ENCODE measurements around the gene DDX24. TPM values are rescaled to one million over a fixed set of nuclear protein-coding genes. Genes with fewer than 3 reads are reported as not detected.

The DDX24 gene
- total RNA-seq, 1 donor from 2014 or later, result 110 TPM

DNA sequence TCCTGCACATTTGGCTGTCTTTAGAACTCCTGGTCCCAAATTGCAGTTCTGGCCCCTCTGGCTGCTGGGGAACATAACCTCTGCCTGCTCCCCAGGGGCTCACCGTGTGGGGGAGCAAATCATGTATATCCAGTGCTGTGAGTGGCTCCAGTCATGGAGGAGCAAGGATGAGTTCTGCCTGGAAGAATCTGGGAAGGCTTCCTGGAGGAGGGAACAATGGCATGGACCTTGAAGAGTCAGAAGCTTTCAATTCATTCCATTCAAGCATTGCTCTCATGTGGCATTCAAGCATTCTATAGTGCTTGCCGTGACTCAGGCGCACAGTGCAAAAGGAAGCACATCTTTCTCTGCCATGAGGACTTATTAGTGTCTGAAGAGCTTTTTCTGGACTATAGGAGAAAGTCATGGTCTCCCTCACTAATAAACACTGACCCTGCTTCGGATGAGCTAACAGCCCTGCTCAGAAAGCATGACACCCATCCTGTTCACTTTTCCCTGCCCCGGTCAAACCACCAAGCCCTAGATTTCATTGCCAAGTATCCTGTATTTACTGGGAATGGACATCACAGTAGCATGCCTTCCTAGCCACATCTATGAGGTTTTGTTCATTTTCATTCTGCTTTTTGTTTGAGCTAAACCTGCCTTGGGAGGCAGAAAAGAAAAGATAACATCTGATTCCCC is 33.0 kb upstream of the DDX24 start:
- no peak for DNase-seq

DNA sequence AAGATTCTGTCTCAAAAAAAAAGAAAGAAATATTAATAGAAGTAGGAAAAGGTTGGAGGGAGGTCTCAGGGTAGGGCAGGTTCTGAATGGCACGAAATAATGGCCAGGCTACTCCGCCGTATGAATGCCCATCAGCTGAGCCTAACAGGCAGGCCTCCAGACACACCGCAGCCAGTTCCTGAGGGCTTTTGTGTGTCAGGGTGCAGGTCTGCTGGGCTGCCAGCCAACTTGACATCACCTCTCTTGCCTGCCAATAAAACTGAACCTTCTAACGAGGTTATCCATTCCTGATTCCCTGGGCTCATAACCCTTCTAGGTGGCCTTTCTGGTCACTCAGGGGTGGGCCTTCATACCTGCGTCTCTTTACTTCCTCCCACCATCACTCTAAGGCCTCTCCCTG is 32.5 kb upstream of the DDX24 start:
- DNase-seq, result no peak

DNA sequence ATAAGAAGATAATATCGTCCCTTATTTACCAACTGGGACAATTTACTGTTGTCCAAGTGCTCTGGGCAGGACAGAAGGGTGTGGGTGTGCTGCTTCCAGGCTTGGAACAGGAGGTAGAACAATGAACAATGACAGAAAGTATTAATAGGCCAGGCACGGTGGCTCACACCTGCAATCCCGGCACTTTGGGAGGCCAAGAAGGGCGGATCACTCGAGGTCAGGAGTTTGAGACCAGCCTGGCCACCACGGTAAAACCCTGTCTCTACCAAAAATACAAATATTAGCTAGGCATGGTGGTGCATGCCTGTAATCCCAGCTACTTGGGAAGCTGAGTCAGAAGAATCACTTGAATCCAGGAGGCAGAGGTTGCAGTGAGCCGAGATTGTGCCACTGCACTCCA is 32.1 kb upstream of the DDX24 start:
- no peak for DNase-seq

- DNase-seq, result no peak
Observed at GRCh38 chr14:94112513-94113063, 31.6 kb upstream of the DDX24 start.

DNA sequence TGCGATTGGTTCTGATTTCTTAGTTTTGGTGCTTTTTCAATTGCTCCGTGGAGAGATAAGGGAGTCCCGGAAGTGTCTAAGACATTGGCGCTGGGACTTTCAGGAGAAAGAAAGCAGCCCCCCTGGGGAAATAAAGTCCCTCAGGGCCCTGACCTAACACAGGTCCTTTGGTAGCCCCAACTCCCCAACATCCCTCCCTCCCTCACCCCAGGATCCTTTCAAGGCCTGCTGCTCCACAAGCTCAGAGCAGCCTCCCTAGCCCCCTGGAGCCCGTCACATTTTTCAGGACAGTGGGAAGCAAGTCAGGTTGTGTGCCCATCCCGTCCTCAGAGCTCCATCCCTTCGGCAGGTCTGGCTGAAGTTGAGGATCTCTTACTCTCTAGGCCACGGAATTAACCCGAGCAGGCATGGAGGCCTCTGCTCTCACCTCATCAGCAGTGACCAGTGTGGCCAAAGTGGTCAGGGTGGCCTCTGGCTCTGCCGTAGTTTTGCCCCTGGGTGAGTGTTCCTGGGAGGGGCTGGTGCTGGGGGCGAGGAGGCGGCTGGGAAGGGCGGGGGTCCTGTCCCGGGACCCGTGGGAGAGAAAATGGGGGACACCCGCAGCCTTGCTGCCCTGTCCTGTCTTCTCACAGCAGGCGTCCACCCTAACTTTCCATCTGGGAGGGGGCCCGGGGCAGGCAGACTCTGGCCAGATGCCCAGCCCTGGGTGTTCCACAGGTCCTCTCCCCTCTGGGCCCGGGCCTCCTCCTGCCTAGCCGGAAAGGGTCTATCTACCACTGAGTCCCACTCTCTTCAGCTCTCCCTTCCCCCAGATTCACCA is 30.5 kb upstream of the DDX24 start:
- no peak for DNase-seq

DNA sequence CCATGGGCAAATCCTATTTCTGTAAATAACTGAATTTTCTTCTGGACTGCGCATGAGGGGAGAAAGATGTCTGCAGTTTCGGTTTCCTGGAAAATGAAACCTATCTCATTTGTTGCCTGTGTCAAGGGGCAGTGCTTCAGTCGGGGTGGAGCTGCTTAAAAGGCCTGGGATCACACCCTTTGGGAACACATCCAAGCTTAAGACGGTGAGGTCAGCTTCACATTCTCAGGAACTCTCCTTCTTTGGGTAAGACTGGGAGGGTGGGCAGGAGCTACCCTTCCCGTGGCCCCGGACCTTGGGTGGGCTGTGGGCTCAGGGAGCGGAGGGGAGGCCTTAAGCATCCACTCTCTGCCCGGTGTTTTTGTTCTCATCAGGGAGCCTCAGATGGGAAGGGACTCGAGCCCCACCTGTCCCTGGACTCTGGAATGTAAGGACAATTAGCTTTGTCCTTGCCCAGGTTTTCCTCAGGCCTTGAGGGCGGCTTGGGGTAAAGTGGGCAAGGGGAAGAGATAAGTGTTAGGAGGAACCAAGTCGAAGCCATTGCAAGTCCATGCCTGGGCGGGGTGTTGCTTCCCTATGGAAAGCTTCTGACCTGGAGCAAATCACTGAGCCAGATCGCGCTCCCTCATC is 29.7 kb upstream of the DDX24 start, which contains the start of gene IFI27:
Gene IFI27 (plus strand): TSS at position 185 of the 630 bp plus-strand sequence.
- DNase-seq, result no peak

DNA sequence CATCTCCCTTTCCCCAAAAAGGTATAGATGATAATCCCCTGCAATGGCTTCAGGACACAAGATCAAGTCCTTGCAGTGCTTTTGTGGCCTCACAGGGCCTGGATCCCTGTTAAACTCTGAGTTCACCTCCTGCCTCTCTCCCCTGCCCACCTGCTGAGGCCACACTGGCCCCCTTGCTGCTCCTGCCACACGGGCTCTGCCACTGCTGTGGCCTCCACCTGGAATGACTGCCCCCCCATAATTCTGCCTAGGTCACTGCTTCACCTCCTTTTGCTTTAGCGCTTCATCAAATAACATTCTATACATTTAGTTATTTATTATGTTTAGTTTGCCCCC is 28.9 kb upstream of the DDX24 start:
- no peak for DNase-seq

- DNase-seq, result no peak
Observed at GRCh38 chr14:94104731-94105130, 23.7 kb upstream of the DDX24 start.

DNA sequence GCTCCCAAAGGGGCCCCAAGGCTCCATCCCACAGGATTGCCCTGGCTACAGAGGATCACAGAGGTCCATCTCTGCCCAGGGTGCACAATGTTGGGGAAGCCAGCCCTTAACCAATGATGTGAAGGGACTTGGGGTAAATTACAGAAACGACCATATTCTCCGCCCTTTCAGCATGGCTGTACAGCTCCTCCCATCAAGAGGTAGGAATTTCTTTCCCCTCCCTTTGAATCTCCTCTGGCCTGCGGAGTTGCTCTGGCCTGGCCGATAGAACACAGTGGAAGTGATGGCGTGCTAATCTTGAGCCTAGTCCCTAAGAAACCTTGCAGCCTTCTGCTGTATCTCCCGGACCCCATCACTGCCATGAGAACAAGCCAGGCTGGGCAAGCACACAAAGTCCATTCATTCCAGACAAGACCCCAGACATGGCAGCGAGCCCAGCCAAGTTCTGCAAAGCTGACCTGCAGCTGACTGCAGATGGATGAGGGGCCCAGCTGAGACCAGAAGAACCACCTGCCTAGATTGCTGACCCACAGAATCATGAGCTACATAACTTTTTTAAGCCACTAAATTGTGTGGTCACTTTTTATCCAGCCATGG is 22.6 kb upstream of the DDX24 start:
- DNase-seq, result no peak

- no peak for DNase-seq
Observed at GRCh38 chr14:94102768-94103482, 21.9 kb upstream of the DDX24 start.

- DNase-seq, result no peak
Observed at GRCh38 chr14:94101748-94102147, 20.7 kb upstream of the DDX24 start.

- DNase-seq, result no peak
Observed at GRCh38 chr14:94100847-94101246, 19.8 kb upstream of the DDX24 start.

- no peak for DNase-seq
Observed at GRCh38 chr14:94099006-94099405, 18.0 kb upstream of the DDX24 start.

GRCh38 chr14:94098326-94098992 is 17.5 kb upstream of the DDX24 start:
- DNase-seq, result no peak

DNA sequence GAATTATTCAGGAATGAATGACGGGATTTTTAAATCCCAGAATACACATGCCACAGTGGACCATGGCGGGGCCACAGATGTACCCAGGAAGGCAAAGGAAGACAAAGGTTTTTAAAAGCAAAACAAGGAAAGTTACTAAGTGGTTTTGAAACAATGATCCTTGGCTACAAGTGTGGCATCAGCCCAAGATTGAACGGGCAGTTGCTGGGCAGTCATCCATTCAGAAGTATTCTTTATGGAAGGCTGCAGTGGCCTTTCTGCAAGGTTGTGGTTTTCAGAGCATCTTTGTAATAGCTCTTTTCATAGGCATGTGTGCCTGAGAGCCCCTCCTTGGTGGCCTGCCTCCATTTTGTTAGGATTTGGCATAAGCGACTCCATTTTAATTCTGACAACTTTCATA is 16.1 kb upstream of the DDX24 start:
- no peak for DNase-seq

- no peak for DNase-seq
Observed at GRCh38 chr14:94093418-94093817, 12.4 kb upstream of the DDX24 start.

DNA sequence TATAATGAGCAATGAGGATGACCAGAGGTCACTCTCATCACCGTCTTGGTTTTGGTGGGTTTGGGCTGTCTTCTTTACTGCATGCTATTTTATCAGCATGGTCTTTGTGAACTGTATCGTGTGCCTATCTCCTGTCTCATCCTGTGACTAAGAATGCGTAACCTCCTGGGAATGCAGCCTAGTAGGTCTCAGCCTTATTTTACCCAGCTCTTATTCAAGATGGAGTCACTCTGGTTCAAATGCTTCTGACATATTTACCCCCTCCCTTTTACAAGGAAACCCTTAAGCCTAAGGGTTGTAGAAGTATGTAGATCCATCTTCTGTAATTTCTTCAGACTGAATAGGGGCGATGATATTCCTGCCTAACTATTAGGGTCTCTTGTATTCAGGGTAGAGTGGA is 8.5 kb upstream of the DDX24 start:
- DNase-seq, result no peak

GRCh38 chr14:94088516-94088915 is 7.5 kb upstream of the DDX24 start:
- DNase-seq, result no peak

GRCh38 chr14:94087891-94088290 is 6.9 kb upstream of the DDX24 start:
- no peak for DNase-seq

DNA sequence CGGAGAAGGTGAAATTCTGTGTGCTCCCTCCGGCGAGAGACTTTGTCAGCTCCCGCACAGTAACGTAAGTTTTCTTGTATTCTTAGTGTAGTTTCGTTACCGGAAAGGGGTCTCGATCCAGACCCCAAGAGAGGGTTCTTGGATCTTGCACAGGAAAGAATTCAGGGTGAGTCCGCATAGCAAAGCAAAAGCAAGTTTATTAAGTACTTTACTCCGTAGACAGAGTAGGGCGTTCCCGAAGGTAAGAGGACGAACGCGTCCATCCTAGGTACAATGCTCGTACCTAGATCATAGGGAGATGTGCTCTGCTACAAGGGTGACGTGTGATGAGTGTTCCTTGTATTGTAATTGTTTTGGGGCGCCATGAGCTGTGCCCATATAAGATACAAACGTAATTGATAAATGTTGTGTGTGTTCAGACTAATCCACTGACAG is 401 bp upstream of the DDX24 start:
- no peak for DNase-seq

DNA sequence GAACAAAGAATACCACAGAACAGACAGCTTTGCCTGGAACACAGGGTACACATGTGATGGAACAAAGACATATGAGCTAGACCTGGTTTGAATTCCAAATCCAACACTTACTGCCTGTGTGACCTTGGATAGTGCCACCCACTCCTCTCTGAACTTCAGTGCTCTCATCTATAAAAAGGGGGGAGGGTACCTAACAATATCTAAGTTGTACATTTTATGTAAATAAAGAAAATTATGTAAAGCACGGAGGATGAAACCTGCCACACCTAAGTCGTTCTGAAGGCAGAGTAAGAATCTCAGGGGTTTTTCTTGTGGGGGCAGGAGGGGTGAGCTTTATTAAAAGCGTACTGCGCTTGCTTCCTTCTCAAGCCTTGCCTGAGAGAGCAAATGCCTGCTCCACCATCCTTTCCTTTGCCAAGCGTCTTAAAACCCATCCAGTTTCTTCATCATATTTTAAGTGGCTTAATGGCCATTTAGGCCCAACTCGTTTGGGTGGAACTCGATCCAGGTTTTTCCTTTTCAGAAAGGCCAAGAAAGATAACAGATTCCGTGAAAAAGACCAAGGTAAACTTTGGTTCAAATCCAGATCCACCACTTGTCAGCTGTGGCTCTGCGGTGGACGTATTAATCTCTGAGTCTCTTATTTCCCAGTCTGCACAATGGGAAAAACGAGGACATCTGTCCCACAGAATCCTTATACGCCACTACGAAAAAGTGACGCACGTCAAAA is 946 bp downstream of the DDX24 start:
- DNase-seq, result no peak
